ENCODE measurements around the gene TPP1.

- no peak for TF ChIP-seq FOXK1 (CRISPR knock-in tag; IDR thresholded peaks at IDR 0.05; ENCODE audit: borderline replicate concordance)
- TF ChIP-seq NBN (IDR thresholded peaks at IDR 0.05; ENCODE audit: low read depth): peak; percentile 70
- peak; percentile 39; the same call in 1 of the 2 replicates for TF ChIP-seq MAX (CRISPR knock-in tag; IDR thresholded peaks at IDR 0.05)
- no peak for TF ChIP-seq KAT8 (IDR thresholded peaks at IDR 0.05; ENCODE audit: low read depth)
- TF ChIP-seq ZNF133 (CRISPR knock-in tag; IDR thresholded peaks at IDR 0.05): no peak
- TF ChIP-seq TAF7 (tag; IDR thresholded peaks at IDR 0.05): no peak
- TF ChIP-seq POLR3G (IDR thresholded peaks at IDR 0.05; ENCODE audit: extremely low read depth, insufficient read length, insufficient replicate concordance): no peak
Observed at GRCh38 chr11:6563121-6563619, 56.1 kb downstream of the TPP1 start.

Data from K562 (cell line).